ENCODE data around the gene SCFD1.
A peak's percentile ranks its signal among the peaks of the same experiment; 100 is the strongest.

SCFD1 gene

DNA sequence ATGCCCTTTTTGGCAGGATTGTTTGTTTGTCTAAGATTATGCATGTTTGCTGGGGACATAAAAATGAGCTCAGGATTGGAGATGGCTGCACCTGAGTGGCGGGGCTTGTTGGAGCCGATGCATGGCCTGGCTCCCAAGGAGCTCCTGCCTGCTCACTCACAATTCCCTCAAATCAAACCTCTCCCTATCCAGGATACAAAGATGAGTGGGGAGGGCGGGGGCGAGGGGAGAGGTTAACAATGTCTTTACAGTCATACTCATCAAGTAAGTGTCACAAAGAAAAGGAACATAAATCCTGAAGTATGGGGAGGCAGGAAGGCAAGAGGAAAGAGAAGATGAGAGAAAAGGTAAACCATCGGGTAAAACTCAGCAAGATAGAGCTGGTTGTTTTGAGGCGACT lies 148.3 kb downstream of the SCFD1 start:
- H3K4me3 ChIP-seq (ENCODE audit: low read depth, low read length), result no peak overlapping the region
- no peak for DNase-seq (ENCODE audit: low read depth)
- TF ChIP-seq, protein P1, sequence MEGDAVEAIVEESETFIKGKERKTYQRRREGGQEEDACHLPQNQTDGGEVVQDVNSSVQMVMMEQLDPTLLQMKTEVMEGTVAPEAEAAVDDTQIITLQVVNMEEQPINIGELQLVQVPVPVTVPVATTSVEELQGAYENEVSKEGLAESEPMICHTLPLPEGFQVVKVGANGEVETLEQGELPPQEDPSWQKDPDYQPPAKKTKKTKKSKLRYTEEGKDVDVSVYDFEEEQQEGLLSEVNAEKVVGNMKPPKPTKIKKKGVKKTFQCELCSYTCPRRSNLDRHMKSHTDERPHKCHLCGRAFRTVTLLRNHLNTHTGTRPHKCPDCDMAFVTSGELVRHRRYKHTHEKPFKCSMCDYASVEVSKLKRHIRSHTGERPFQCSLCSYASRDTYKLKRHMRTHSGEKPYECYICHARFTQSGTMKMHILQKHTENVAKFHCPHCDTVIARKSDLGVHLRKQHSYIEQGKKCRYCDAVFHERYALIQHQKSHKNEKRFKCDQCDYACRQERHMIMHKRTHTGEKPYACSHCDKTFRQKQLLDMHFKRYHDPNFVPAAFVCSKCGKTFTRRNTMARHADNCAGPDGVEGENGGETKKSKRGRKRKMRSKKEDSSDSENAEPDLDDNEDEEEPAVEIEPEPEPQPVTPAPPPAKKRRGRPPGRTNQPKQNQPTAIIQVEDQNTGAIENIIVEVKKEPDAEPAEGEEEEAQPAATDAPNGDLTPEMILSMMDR (conservative IDR thresholded peaks at IDR 0.05; ENCODE audit: low read depth, low read length), result no peak

DNA sequence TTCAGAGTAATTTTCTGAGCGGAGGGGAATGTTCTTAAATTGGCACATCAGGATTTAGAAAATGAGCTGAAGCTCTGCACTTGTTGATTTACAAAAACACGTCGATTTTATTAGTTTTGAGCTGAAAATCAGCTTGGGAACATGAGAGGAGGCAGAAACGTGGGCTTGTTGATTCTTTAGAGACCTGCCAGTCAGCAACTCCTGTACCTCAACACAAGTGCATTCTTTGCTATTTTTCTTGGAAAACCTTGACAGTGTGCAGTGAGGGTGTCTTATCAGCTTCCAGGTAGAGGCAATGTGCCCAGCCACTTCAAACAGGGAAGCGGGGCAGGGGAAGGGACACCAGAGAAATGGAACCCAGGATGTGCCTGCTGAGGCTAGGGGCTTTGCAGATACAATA lies 149.5 kb downstream of the SCFD1 start:
- TF ChIP-seq, protein P1 (conservative IDR thresholded peaks at IDR 0.05; ENCODE audit: low read depth, low read length), result no peak
- H3K4me3 ChIP-seq (ENCODE audit: low read depth, low read length), result no peak overlapping the region
- DNase-seq (ENCODE audit: low read depth), result no peak

DNA sequence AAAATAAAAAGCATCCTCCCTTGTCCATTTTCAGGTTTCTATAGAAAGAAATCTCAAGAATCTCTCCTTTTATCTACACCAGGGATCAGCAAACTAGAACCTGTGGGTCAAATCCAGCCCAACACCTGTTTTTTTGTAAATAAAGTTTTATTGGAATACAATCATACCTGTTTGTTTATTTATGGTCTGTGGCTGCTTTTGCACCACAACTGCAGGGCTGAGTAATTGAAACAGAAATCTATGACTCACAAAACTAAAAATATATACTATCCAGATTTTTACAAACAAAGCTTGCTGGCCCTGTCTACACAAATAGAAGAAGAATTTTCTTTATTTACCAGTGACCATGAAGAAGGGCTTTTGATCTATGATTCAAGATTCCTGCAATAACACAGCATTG lies 157.1 kb downstream of the SCFD1 start:
- TF ChIP-seq, protein P1 (conservative IDR thresholded peaks at IDR 0.05; ENCODE audit: low read depth, low read length), result no peak
- DNase-seq (ENCODE audit: low read depth), result peak; percentile 38
- H3K4me3 ChIP-seq (ENCODE audit: low read depth, low read length), result no peak overlapping the region

All from choroid plexus epithelial cell (primary cell).